ENCODE results near the gene NR1I2. TPM values are rescaled to one million over a fixed set of nuclear protein-coding genes. Genes with fewer than 3 reads are reported as not detected.

The NR1I2 gene
- total and polyA plus RNA-seq, 5 donors = 0.07 to 0.18 TPM; not detected in 3

- DNase-seq (no peak), ATAC-seq (no peak)
- Histone ChIP-seq H3K4me1 (ENCODE audit: control insufficient read depth, insufficient read depth, low read length) (no peaks in the 10 kb centered on the region), H3K27me3 (ENCODE audit: control insufficient read depth, insufficient read depth) (no peaks in the 10 kb centered on the region), H3K4me3 (ENCODE audit: low read length) (no peak overlapping the region), H3K9me3 (ENCODE audit: control insufficient read depth, low read length) (no peaks in the 10 kb centered on the region), H3K27ac (ENCODE audit: low read length) (no peak overlapping the region)
- 94% methylated on average over 2 of the region's 2 CpGs for WGBS
- intact Hi-C loops (cut with DNase I) = no loop called here
Observed at GRCh38 chr3:119861681-119862080, 79.8 kb downstream of the NR1I2 start.

GRCh38 chr3:119862616-119863015 lies 80.7 kb downstream of the NR1I2 start:
- no peaks in the 10 kb centered on the region for H3K9me3 ChIP-seq (ENCODE audit: control insufficient read depth, low read length)

GRCh38 chr3:119864476-119864875 lies 82.6 kb downstream of the NR1I2 start:
- Histone ChIP-seq H3K27me3 (ENCODE audit: control insufficient read depth, insufficient read depth) (no peaks in the 10 kb centered on the region), H3K9me3 (ENCODE audit: control insufficient read depth, low read length) (no peaks in the 10 kb centered on the region), H3K27ac (ENCODE audit: low read length) (no peak overlapping the region), H3K4me3 (ENCODE audit: low read length) (no peak overlapping the region), H3K4me1 (ENCODE audit: control insufficient read depth, insufficient read depth, low read length) (no peaks in the 10 kb centered on the region)
- ATAC-seq (no peak), DNase-seq (no peak)
- 92% methylated on average over 7 of the region's 7 CpGs for WGBS
- intact Hi-C loops (cut with DNase I) = no loop called here

More at GRCh38 chr3:119862616-119863015, 80.7 kb downstream of the NR1I2 start:
- no peak overlapping the region for H3K27ac ChIP-seq (ENCODE audit: low read length)
- H3K4me3 ChIP-seq (ENCODE audit: low read length) = no peak overlapping the region
- 95% methylated on average over 2 of the region's 2 CpGs for WGBS
- ATAC-seq (no peak), DNase-seq (no peak)
- H3K4me1 ChIP-seq (ENCODE audit: control insufficient read depth, insufficient read depth, low read length) = no peaks in the 10 kb centered on the region
- intact Hi-C loops (cut with DNase I) = no loop called here
- H3K27me3 ChIP-seq (ENCODE audit: control insufficient read depth, insufficient read depth) = no peaks in the 10 kb centered on the region

Other genes with a start within 250 kb of the NR1I2 start
- gene CD80, start 222.5 kb upstream of the NR1I2 start, total RNA-seq = under 1 TPM in 3 of 4 donors, not detected in 1; 0.17 to 0.54 (median 0.26) TPM
- 0.14 TPM for gene CD80, start 222.5 kb upstream of the NR1I2 start, polyA plus RNA-seq
- gene ADPRH, start 202.6 kb upstream of the NR1I2 start, total RNA-seq = 10 to 100 TPM in 3 of 4 donors, 1 to 10 TPM in 1; 9.5 to 11.9 (median 10.3) TPM
- 6.5 TPM for gene ADPRH, start 202.6 kb upstream of the NR1I2 start, polyA plus RNA-seq
- 1 to 10 TPM; 4.3 to 7.5 (median 5.5) TPM for gene PLA1A, start 184.2 kb upstream of the NR1I2 start, total RNA-seq
- 4.4 TPM for gene PLA1A, start 184.2 kb upstream of the NR1I2 start, polyA plus RNA-seq
- 100 to 1,000 TPM; 348 to 827 (median 453) TPM for gene POPDC2, start 121.5 kb upstream of the NR1I2 start, total RNA-seq
- gene POPDC2, start 121.5 kb upstream of the NR1I2 start, polyA plus RNA-seq = 504 TPM
- gene COX17, start 104.7 kb upstream of the NR1I2 start, total RNA-seq = 100 to 1,000 TPM; 108 to 138 (median 132) TPM
- 622 TPM for gene COX17, start 104.7 kb upstream of the NR1I2 start, polyA plus RNA-seq
- 1 to 10 TPM in 3 of 4 donors, under 1 TPM in 1; 0.80 to 1.7 (median 1.3) TPM for gene CFAP91, start 79.1 kb upstream of the NR1I2 start, total RNA-seq
- 0.50 TPM for gene CFAP91, start 79.1 kb upstream of the NR1I2 start, polyA plus RNA-seq

Data from right cardiac atrium (tissue), 5 donors.